C4-2B (cell line): ENCODE results near the gene CFAP157.

Source experiments
- ZFX ChIP-seq: fragments of 450-650 bp; IDR thresholded peaks from 2 replicates; pipeline ENCODE4 v1.6.1; 2017
- TF ChIP-seq, protein P1 (sequence below): fragments of 450-650 bp; conservative IDR thresholded peaks from 2 replicates; pipeline ENCODE4 v1.5.1; 2017; ENCODE audit warnings: mild to moderate bottlenecking

DNA sequence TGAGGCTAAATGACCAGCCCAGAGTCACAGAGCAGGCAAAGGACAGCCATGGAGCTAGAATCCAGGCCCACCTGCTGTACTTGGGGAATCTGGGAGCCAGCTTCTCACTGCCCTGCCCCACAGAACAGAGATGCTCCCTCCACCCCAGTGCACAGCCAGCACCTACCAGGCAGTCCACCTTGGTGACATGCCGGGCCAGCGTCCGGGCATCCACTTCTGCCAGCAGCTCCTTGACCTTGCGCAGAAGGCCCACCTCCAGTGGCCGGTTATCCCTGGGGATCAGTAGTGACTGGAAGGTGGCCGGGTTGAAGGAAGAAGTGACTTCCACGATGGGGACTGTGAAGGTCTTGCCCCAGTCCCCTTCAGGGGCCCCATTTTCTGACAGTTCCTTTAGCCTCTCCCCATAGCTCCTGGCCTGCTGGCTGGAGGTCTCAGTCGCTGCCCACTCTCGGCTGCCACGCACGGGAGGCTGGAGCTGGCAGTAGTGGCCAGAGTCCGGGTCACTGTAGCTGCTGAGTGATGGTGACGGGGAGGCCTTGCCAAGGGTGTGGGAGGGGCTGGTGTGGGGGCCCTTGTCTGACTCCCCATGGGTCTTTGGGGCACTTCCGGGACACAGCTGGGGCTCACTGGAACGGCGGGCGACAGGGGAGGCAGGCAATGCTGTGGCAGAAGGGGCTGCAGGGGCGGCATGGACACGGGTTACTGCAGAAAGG is 37.8 kb downstream of the CFAP157 start:
- TF ChIP-seq, protein P1, sequence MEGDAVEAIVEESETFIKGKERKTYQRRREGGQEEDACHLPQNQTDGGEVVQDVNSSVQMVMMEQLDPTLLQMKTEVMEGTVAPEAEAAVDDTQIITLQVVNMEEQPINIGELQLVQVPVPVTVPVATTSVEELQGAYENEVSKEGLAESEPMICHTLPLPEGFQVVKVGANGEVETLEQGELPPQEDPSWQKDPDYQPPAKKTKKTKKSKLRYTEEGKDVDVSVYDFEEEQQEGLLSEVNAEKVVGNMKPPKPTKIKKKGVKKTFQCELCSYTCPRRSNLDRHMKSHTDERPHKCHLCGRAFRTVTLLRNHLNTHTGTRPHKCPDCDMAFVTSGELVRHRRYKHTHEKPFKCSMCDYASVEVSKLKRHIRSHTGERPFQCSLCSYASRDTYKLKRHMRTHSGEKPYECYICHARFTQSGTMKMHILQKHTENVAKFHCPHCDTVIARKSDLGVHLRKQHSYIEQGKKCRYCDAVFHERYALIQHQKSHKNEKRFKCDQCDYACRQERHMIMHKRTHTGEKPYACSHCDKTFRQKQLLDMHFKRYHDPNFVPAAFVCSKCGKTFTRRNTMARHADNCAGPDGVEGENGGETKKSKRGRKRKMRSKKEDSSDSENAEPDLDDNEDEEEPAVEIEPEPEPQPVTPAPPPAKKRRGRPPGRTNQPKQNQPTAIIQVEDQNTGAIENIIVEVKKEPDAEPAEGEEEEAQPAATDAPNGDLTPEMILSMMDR = no peak
- no peak for TF ChIP-seq ZFX
